ENCODE measurements around the gene LSM4.
"Not testable (repeated sequence)": the region's sequence is repeated elsewhere in the genome, so short reads cannot be mapped to it uniquely, and the experiment has no call there.

Gene LSM4

DNA sequence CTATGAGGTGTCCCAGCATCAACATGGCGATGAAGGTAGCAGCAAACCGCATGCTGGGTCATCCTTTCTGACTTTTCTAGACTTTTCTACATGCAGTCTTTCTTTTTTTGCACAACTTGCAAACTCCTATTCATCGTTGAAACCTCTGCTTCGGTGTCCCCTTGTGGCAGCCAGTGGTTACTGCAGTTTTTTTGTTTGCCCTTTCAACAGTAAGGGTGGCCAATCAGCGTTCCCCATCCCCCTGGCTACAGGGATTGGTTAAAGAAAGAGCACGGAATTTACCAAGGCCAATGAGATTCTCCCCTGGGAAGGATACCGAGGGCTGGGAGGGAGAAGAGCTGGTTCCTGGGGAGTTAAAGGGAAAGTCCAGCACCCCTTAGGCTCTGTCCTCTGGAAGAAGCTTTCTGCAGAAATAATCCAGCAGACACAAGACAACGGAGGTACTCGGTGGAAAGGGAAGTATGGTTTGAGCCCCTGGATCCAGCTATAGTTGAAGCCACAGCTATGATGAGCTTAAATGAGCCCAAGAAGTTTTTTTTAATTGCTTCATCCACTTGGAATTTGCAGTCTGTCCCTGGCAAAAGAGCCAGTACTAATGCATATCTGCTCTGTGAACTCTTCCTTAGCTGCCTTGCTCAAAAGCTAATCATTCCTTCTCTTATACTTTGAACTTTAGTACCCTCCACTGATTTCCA is 5.6 kb upstream of the LSM4 start:
- H3K27ac ChIP-seq = peak overlapping the region; percentile 34
- in situ Hi-C loops (cut with HindIII; ENCODE audit: low pct_ligation_motif_present, low sequenced_read_pairs) = no loop called here
- H3K27me3 ChIP-seq (replicated peaks) = no peaks in the 10 kb centered on the region
- peak; percentile 96 for DNase-seq
- peak; percentile 95 for TF ChIP-seq CTCF (IDR thresholded peaks at IDR 0.05; ENCODE audit: low read depth, low read length, missing control alignments)
- peak overlapping the region; percentile 32 for H3K4me3 ChIP-seq (ENCODE audit: low read depth, low read length)
- no peaks in the 10 kb centered on the region for H3K36me3 ChIP-seq (replicated peaks)

DNA sequence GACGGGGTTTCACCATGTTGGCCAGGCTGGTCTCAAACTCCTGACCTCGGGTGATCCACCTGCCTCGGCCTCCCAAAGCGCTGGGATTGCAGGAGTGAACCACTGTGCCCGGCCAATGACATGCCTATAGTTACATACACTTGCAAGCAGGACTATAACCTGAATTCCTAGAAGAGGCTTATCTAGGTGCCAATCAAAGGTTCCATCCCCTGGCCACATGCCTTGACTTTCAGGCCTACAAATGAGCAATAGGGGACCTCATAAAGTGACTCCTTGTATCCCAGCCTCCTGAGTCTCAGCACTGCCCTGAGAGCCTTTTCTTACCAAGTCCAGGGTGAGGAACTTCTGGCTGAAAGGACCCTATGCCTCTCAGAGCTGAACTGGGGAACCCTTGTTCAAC is 3.9 kb upstream of the LSM4 start:
- no peak for DNase-seq
- no peaks in the 10 kb centered on the region for H3K27me3 ChIP-seq (replicated peaks)
- no peaks in the 10 kb centered on the region for H3K36me3 ChIP-seq (replicated peaks)
- in situ Hi-C loops (cut with HindIII; ENCODE audit: low pct_ligation_motif_present, low sequenced_read_pairs) = no loop called here
- H3K27ac ChIP-seq = no peak overlapping the region
- H3K4me3 ChIP-seq (ENCODE audit: low read depth, low read length) = no peak overlapping the region
- TF ChIP-seq CTCF (IDR thresholded peaks at IDR 0.05; ENCODE audit: low read depth, low read length, missing control alignments) = no peak

DNA sequence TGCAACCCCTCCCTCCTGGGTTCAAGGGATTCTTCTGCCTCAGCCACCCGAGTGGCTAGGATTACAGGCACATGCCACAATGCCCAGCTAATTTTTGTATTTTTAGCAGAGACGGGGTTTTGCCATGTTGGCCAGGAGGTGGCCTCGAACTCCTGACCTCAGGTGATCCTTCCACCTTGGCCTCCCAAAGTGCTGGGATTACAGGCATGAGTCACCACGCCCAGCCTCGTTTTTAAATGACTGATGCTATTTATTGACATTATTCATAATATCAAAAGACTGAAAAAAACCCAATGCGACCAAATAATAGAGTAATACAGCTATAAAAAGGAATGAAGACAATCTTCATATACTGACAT is 1.5 kb upstream of the LSM4 start:
- H3K27ac ChIP-seq; H3K27me3 ChIP-seq (replicated peaks); in situ Hi-C loops (cut with HindIII; ENCODE audit: low pct_ligation_motif_present, low sequenced_read_pairs); H3K36me3 ChIP-seq (replicated peaks); DNase-seq; H3K4me3 ChIP-seq (ENCODE audit: low read depth, low read length): not testable (repeated sequence)

GRCh38 chr19:18322318-18322758 is 538 bp downstream of the LSM4 start:
- peak; percentile 64 for DNase-seq
- peak; percentile 51 for TF ChIP-seq CTCF (IDR thresholded peaks at IDR 0.05; ENCODE audit: low read depth, low read length, missing control alignments)
- in situ Hi-C loops (cut with HindIII; ENCODE audit: low pct_ligation_motif_present, low sequenced_read_pairs) = no loop called here

GRCh38 chr19:18321734-18322102 is 1.2 kb downstream of the LSM4 start:
- in situ Hi-C loops (cut with HindIII; ENCODE audit: low pct_ligation_motif_present, low sequenced_read_pairs) = no loop called here
- Histone ChIP-seq H3K27me3 (replicated peaks) (no peaks in the 10 kb centered on the region), H3K27ac (peak overlapping the region; percentile 76), H3K36me3 (replicated peaks) (no peaks in the 10 kb centered on the region), H3K4me3 (ENCODE audit: low read depth, low read length) (peak overlapping the region; percentile 85)
- DNase-seq = no peak
- no peak for TF ChIP-seq CTCF (IDR thresholded peaks at IDR 0.05; ENCODE audit: low read depth, low read length, missing control alignments)

More at GRCh38 chr19:18322318-18322758, 538 bp downstream of the LSM4 start:
- peak overlapping the region; percentile 85 for H3K4me3 ChIP-seq (ENCODE audit: low read depth, low read length)
- peak overlapping the region; percentile 76 for H3K27ac ChIP-seq
- H3K27me3 ChIP-seq (replicated peaks) = no peaks in the 10 kb centered on the region
- H3K36me3 ChIP-seq (replicated peaks) = no peaks in the 10 kb centered on the region

- H3K36me3 ChIP-seq (replicated peaks) = no peaks in the 10 kb centered on the region
- H3K4me3 ChIP-seq (ENCODE audit: low read depth, low read length) = no peak overlapping the region
- no peak for DNase-seq
- no peaks in the 10 kb centered on the region for H3K27me3 ChIP-seq (replicated peaks)
- no peak overlapping the region for H3K27ac ChIP-seq
- in situ Hi-C loops (cut with HindIII; ENCODE audit: low pct_ligation_motif_present, low sequenced_read_pairs) = no loop called here
- TF ChIP-seq CTCF (IDR thresholded peaks at IDR 0.05; ENCODE audit: low read depth, low read length, missing control alignments) = no peak
Observed at GRCh38 chr19:18320865-18321733, 1.8 kb downstream of the LSM4 start.

All from brain microvascular endothelial cell (primary cell).